RPMI7951 (cell line): ENCODE measurements around the gene PRSS21. TPM values are rescaled to one million over a fixed set of nuclear protein-coding genes. Genes with fewer than 3 reads are reported as not detected.
A peak's percentile ranks its signal among the peaks of the same experiment; 100 is the strongest.

Source experiments
- DNase-seq: peaks from one replicate; pipeline ENCODE4 v3.0.0-alpha.2; 2012; ENCODE audit warnings: low read depth
- total RNA-seq: library from RNA; depleted of rRNA; stranded (reverse); fragments of >200 nt; shearing (Covaris generic); gene quantifications from 2 replicates; pipeline ENCODE4 v1.2.3, GENCODE V29; 2014

Gene PRSS21
- total RNA-seq, 1 experiment from 2014 or later, result not detected

GRCh38 chr16:2825906-2826305 is 8.9 kb downstream of the PRSS21 start:
- DNase-seq, result no peak

GRCh38 chr16:2826591-2827373 is 9.7 kb downstream of the PRSS21 start:
- no peak for DNase-seq

- no peak for DNase-seq
Observed at GRCh38 chr16:2827374-2827791, 10.3 kb downstream of the PRSS21 start.

- no peak for DNase-seq
Observed at GRCh38 chr16:2827831-2828520, 10.9 kb downstream of the PRSS21 start.

- DNase-seq, result no peak
Observed at GRCh38 chr16:2828521-2828840, 11.4 kb downstream of the PRSS21 start.

- no peak for DNase-seq
Observed at GRCh38 chr16:2828876-2829430, 11.9 kb downstream of the PRSS21 start.

GRCh38 chr16:2829501-2830354 is 12.7 kb downstream of the PRSS21 start, which contains the start of gene ZG16B:
TSS of gene ZG16B (plus strand) at chr16:2830303. CDS start at chr16:2830442, 139 bp downstream.
- DNase-seq, result peak; percentile 15

GRCh38 chr16:2830355-2830695 is 13.3 kb downstream of the PRSS21 start:
- no peak for DNase-seq

- no peak for DNase-seq
Observed at GRCh38 chr16:2831203-2831602, 14.2 kb downstream of the PRSS21 start.

- DNase-seq, result no peak
Observed at GRCh38 chr16:2833776-2834175, 16.7 kb downstream of the PRSS21 start.

GRCh38 chr16:2834968-2835367 is 17.9 kb downstream of the PRSS21 start:
- no peak for DNase-seq

GRCh38 chr16:2835638-2836493 is 18.8 kb downstream of the PRSS21 start:
- peak; percentile 99 for DNase-seq

- DNase-seq, result no peak
Observed at GRCh38 chr16:2836646-2837508, 19.8 kb downstream of the PRSS21 start.

- DNase-seq, result peak; percentile 76
Observed at GRCh38 chr16:2838928-2839327, 21.9 kb downstream of the PRSS21 start.

GRCh38 chr16:2839650-2840450 is 22.8 kb downstream of the PRSS21 start:
- DNase-seq, result no peak

- no peak for DNase-seq
Observed at GRCh38 chr16:2840914-2841313, 23.9 kb downstream of the PRSS21 start.

- DNase-seq, result no peak
Observed at GRCh38 chr16:2841606-2842339, 24.7 kb downstream of the PRSS21 start.

- peak; percentile 80 for DNase-seq
Observed at GRCh38 chr16:2842340-2843000, 25.4 kb downstream of the PRSS21 start.
